Measurements from ENCODE around the gene FBXW8.

Gene FBXW8

GRCh38 chr12:116926283-116927243 lies 15.8 kb downstream of the FBXW8 start:
- DNase-seq: no peak

DNA sequence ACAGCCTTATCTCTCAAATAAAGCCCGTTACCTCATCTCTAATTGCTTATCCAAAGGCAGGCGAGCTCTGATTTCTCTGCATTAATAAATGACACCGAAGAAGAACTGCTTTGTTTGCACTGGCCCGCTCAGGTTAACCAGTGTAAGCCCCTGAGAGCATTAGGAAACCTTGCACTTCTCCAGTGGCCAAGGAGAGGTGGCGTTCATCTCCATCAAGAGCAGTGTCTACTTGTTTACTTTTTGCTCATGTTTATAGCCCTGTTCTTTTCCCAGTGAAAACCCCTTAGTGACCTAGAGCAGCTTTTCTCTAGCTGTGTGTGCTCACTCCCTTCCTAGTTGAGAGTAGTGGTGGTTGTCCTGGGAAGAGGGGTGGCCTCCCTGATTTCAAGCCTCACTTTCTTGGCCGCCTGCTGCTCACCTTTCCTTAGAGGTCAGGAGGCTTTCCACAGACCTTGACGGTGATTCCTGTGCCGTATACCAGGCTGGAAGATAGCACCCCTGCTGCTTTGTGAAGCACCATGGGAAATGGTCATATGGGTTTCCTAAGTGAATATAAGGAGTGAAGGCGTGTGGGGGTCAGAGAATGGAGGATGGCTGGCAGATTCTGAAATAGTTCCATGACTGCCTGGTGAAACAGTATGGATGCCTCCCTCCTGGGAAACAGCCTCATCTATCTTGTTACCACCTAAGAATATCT lies 16.6 kb downstream of the FBXW8 start:
- no peak for DNase-seq

- DNase-seq: no peak
These were observed 17.8 kb downstream of the FBXW8 start for GRCh38 chr12:116928504-116928903.

GRCh38 chr12:116929885-116930284 lies 19.1 kb downstream of the FBXW8 start:
- DNase-seq: no peak

- DNase-seq: no peak
These were observed 20.9 kb downstream of the FBXW8 start for GRCh38 chr12:116931665-116932064.

GRCh38 chr12:116933091-116933490 lies 22.3 kb downstream of the FBXW8 start:
- no peak for DNase-seq

- no peak for DNase-seq
These were observed 22.9 kb downstream of the FBXW8 start for GRCh38 chr12:116933512-116934246.

- no peak for DNase-seq
These were observed 24.4 kb downstream of the FBXW8 start for GRCh38 chr12:116934908-116935705.

- no peak for DNase-seq
These were observed 26.9 kb downstream of the FBXW8 start for GRCh38 chr12:116937640-116938039.

GRCh38 chr12:116939734-116940133 lies 29.0 kb downstream of the FBXW8 start:
- no peak for DNase-seq

GRCh38 chr12:116941188-116941587 lies 30.4 kb downstream of the FBXW8 start:
- no peak for DNase-seq

- no peak for DNase-seq
These were observed 32.9 kb downstream of the FBXW8 start for GRCh38 chr12:116943419-116944372.

DNA sequence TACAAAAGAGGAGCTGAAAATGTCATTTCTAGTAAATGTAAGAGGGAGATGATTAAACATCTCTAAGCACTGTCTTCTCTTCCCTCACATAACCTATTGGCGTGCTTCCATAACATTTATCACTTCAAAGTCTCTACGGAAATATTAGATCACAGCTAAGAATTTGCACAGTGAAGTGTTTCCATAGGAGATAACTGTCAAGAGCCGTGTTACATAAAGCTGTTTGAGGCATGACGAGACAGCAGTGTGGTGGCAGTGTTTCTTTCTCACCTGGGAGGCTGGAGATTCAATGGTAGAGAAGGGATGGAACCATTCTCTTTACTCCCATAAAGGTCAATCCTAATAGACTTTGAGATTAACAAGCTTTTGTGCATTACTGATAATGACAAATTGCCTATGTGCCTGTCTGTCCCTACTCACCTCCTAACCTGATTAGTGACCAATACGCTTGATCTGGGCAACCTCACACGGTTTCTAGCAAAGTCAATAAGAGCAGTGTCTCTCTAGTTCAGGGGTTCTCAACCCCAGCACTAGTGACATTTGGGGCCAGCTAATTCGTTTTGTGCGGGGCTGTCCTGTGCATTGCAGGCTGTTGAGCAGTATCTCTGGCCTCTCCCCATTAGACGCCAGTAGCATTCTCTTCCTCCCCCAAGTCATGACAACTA lies 35.3 kb downstream of the FBXW8 start:
- DNase-seq: no peak

DNA sequence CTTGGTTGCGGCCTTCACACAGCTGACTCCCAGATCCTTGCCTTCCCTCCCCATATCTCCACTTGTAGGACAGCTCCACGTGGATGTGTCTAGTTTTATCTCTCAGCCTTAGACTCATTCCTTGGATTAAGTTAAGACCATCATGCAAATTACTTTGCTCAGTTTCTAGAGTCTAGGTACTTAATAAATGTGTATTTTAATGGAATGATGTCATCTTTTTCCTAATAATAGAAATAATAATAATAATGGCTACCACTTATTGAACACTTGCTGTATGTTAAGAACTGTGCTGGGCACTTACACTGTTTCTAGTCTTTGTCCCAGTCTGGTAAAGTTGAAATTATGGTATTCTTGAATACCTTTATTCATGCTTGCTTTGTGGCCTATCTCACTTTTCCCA lies 37.5 kb downstream of the FBXW8 start:
- no peak for DNase-seq

GRCh38 chr12:116950628-116951325 lies 40.0 kb downstream of the FBXW8 start:
- DNase-seq: no peak

DNA sequence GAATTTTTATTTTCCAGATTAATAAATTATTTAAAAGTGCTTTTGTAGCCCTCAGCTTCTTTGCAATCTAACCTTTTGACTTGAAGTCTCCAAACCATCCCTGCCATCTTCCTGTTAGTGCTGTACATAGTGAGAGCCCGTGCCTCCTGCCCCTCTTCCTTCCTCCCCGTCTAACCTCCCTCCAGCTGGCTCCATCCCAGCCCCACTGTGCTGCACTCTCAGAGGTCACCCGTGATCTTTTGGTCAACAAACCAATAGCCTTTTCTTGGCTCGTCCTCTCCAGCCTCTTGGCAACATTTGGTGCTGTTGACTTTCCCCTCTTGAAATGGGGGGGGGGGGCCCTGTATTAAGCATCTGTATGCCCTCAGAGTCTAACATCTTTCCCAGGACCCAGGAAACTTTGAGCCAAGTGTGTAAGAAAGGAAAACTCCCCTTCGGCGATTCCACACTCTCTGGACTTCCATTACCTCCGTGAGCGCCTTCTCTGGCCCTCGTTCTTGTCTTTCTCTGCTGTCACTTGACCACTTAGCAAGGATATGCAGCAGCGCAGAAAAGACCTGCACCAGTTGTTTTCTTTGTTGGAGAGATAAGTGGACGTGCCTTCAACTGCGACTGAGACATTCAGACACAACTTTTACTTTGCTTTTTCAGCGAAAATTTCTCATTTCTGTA lies 44.1 kb downstream of the FBXW8 start:
- DNase-seq: no peak

DNA sequence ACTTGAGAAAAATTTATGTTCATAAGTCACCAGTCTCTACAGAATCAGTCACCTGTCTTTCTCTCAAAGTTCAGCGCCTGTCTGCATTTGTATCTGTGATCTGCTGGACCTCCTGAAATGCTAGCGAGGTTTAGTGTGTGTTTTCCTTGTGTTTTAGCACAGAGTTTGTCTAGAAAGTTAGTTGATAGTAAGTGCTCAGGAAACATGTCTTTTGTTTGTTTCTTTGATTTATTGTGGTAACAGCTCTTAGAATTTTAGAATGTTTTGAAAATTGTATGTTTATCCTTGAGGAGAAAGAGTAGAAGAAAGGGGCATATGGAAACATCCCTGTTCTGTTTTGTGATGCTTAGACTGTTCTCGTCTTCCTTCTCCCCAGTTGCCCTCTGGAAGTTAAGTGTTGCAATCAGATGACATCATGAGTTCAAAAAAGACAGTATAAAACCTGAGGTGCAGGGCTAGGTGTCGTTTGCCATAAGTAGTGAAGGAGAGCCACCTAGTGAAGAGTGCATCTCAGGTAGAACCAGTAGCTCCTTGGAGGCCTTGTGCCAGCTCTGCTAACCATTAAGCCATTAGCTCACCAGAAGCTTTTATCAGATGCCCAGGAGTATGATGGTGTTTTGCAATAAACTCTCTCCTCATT lies 44.8 kb downstream of the FBXW8 start:
- peak; percentile 48 for DNase-seq

- DNase-seq: no peak
These were observed 47.9 kb downstream of the FBXW8 start for GRCh38 chr12:116958402-116959197.
